Activated effector memory CD4-positive, alpha-beta T cell treated with Interleukin-2 at 50 U/mL for 16 hours (primary cell): ENCODE data around the gene NELL2.
"Not testable (repeated sequence)": the region's sequence is repeated elsewhere in the genome, so short reads cannot be mapped to it uniquely, and the experiment has no call there.

Source experiments
- DNase-seq: peaks from one replicate; pipeline ENCODE4 v3.0.0-alpha.2; 2020

The NELL2 gene

GRCh38 chr12:44875954-44876543, at the start of gene NELL2:
Gene NELL2, minus strand, starts transcription at chr12:44876315. Its CDS starts 446 bp downstream, at chr12:44875869.
- DNase-seq = peak; percentile 59

- no peak for DNase-seq
Measured at GRCh38 chr12:44921736-44922135, 45.6 kb upstream of the NELL2 start.

- no peak for DNase-seq
Measured at GRCh38 chr12:44917141-44917540, 41.0 kb upstream of the NELL2 start.

- DNase-seq = no peak
Measured at GRCh38 chr12:44915958-44916357, 39.8 kb upstream of the NELL2 start.

- no peak for DNase-seq
Measured at GRCh38 chr12:44904321-44904720, 28.2 kb upstream of the NELL2 start.

- DNase-seq = not testable (repeated sequence)
Measured at GRCh38 chr12:44898108-44898507, 22.0 kb upstream of the NELL2 start.

GRCh38 chr12:44889926-44890325, 13.8 kb upstream of the NELL2 start:
- DNase-seq = no peak

- no peak for DNase-seq
Measured at GRCh38 chr12:44889162-44889561, 13.0 kb upstream of the NELL2 start.

GRCh38 chr12:44885902-44886301, 9.8 kb upstream of the NELL2 start:
- DNase-seq = no peak

GRCh38 chr12:44881197-44881596, 5.1 kb upstream of the NELL2 start:
- no peak for DNase-seq

GRCh38 chr12:44876544-44877410, 662 bp upstream of the NELL2 start:
- DNase-seq = peak; percentile 37

GRCh38 chr12:44875417-44875953, 630 bp downstream of the NELL2 start:
- peak; percentile 2 for DNase-seq

GRCh38 chr12:44874981-44875416, 1.1 kb downstream of the NELL2 start:
- peak; percentile 19 for DNase-seq

- DNase-seq = no peak
Measured at GRCh38 chr12:44873898-44874297, 2.2 kb downstream of the NELL2 start.

GRCh38 chr12:44869503-44869902, 6.6 kb downstream of the NELL2 start:
- no peak for DNase-seq

GRCh38 chr12:44863867-44864266, 12.2 kb downstream of the NELL2 start:
- no peak for DNase-seq

GRCh38 chr12:44859998-44860689, 16.0 kb downstream of the NELL2 start:
- DNase-seq = no peak

- DNase-seq = no peak
Measured at GRCh38 chr12:44858226-44858855, 17.8 kb downstream of the NELL2 start.

GRCh38 chr12:44852483-44852882, 23.6 kb downstream of the NELL2 start:
- no peak for DNase-seq

GRCh38 chr12:44851586-44851985, 24.5 kb downstream of the NELL2 start:
- DNase-seq = no peak

GRCh38 chr12:44848703-44849085, 27.4 kb downstream of the NELL2 start:
- DNase-seq = no peak

GRCh38 chr12:44847888-44848702, 28.0 kb downstream of the NELL2 start:
- peak; percentile 60 for DNase-seq
